OCI-LY7 (cell line): ENCODE results near the gene DVL2.

Experiments
- EZH2phosphoT487 ChIP-seq: fragments of 200-600 bp; sonication (generic); IDR thresholded peaks from 2 replicates; pipeline ENCODE4 v1.6.1; 2018; ENCODE audit warnings: low read depth, borderline replicate concordance, mild to moderate bottlenecking, mixed run types, antibody characterized with exemption, low read length, moderate library complexity, mixed read lengths
- TF ChIP-seq, protein P1 (sequence below): fragments of 200-600 bp; sonication (generic); conservative IDR thresholded peaks from 2 replicates; pipeline ENCODE4 v1.5.1; 2014; ENCODE audit warnings: mild to moderate bottlenecking, antibody characterized with exemption, low read length, moderate library complexity, mixed read lengths

DNA sequence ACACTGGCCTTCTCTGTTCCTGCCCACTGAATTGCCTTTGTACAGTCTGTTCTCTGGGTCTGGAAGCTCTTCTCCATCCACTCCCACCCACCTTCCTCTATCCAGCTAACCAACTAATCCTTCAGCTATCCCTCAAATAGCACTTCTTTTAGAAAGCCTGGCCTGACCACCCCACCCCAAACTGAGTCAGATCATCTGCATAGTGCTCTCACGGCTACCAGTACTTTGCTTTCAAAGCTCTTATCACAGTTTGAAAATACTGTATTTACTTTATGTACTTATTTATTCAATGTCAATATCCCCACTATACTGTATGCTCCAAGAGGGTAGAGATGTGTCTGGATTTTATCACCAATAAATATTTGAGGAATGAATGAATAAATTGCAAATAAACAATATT lies 32.5 kb upstream of the DVL2 start:
- TF ChIP-seq, protein P1, sequence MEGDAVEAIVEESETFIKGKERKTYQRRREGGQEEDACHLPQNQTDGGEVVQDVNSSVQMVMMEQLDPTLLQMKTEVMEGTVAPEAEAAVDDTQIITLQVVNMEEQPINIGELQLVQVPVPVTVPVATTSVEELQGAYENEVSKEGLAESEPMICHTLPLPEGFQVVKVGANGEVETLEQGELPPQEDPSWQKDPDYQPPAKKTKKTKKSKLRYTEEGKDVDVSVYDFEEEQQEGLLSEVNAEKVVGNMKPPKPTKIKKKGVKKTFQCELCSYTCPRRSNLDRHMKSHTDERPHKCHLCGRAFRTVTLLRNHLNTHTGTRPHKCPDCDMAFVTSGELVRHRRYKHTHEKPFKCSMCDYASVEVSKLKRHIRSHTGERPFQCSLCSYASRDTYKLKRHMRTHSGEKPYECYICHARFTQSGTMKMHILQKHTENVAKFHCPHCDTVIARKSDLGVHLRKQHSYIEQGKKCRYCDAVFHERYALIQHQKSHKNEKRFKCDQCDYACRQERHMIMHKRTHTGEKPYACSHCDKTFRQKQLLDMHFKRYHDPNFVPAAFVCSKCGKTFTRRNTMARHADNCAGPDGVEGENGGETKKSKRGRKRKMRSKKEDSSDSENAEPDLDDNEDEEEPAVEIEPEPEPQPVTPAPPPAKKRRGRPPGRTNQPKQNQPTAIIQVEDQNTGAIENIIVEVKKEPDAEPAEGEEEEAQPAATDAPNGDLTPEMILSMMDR: no peak
- TF ChIP-seq EZH2phosphoT487: no peak
